Left renal pelvis (tissue), 4 donors: ENCODE data around the gene CCNL1. TPM values are rescaled to one million over a fixed set of nuclear protein-coding genes. Genes with fewer than 3 reads are reported as not detected.
"Not testable (repeated sequence)": the region's sequence is repeated elsewhere in the genome, so short reads cannot be mapped to it uniquely, and the experiment has no call there.

ENCODE experiments used
- DNase-seq, 4 donors: peaks; one replicate each; pipeline ENCODE4 v3.0.0-alpha.2; 2013; ENCODE audit warnings: low read depth in 4 of 4, low spot score in 3 of 4
- polyA plus RNA-seq, 4 donors: library from polyadenylated mRNA; unstranded; fragments of 120-200 nt; gene quantifications; one replicate each; pipeline ENCODE4 v1.2.1, GENCODE V29; 2013; ENCODE audit not compliant: insufficient read length in 4 of 4

The CCNL1 gene
- polyA plus RNA-seq, 4 donors, result 146 to 453 (median 186) TPM

DNA sequence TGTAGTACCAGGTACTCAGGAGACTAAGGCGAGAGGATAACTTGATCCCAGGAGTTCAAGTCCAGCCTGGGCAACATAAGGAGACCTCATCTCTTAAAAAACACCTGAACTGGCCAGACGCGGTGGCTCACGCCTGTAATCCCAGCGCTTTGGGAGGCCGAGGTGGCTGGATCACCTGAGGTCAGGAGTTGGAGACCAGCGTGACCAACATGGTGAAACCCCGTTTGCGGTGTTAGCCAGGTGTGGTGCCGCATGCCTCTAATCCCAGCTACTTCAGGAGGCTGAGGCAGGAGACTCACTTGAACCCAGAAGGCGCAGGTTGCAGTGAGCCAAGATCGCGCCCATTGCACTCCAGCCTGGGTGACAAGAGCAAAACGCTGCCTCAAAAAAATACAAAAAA is 13.4 kb upstream of the CCNL1 start:
- not testable (repeated sequence) for DNase-seq

- no peak for DNase-seq
Measured at GRCh38 chr3:157172746-157173145, 12.8 kb upstream of the CCNL1 start.

- no peak for DNase-seq
Measured at GRCh38 chr3:157170861-157171260, 10.9 kb upstream of the CCNL1 start.

DNA sequence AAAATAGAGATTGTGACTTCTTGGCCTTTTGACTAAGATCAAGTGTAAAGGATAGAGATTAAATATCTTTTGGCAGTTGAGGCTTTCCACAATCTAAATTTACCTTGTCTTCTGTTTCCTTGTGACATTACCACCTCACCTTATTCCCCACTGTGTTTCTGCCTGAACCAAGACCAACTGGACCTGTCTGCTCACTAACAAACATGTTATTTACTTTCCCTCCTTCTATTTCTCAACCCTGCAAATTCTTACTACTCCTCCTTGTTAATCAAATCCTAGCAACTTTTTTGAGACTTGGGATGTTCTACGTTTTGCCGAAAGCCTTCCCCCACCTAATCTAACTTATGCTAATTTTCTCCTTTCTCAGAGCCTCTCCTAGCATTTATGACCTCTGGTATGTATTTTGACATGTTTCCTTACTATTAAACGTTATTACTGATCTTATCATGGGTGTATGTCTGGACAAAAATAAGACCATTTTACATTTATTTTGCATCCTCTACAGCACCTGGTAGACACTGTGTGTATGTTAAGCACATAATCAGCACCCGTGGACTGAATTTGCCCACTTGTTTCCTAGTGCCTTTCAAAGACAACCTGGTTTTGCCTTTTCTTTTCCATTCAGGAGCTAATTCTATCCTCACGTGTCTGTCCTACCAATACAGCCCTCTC is 7.6 kb upstream of the CCNL1 start:
- DNase-seq, result no peak

DNA sequence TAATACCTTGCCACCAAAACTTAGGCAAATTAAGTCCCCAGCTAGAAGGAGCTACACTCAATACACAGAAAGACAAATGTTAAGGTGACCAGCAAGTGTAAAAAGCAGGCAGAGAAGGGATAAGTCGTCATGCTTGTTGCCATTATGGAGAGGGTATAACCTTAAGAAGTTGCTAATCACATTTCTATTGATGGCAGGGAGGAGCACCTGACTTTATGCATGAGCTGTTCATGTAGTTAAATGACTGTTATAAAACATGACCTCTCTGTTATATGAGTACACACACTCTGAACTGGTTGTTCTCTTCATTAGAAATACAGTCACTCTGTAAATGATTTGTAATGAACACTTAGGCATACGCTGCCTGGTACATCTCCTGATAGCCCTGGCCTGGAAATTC is 6.6 kb upstream of the CCNL1 start:
- DNase-seq, result no peak

GRCh38 chr3:157166115-157166514 is 6.2 kb upstream of the CCNL1 start:
- no peak for DNase-seq

GRCh38 chr3:157163217-157163953 is 3.4 kb upstream of the CCNL1 start:
- DNase-seq, result no peak

GRCh38 chr3:157162620-157163019 is 2.7 kb upstream of the CCNL1 start:
- not testable (repeated sequence) for DNase-seq

DNA sequence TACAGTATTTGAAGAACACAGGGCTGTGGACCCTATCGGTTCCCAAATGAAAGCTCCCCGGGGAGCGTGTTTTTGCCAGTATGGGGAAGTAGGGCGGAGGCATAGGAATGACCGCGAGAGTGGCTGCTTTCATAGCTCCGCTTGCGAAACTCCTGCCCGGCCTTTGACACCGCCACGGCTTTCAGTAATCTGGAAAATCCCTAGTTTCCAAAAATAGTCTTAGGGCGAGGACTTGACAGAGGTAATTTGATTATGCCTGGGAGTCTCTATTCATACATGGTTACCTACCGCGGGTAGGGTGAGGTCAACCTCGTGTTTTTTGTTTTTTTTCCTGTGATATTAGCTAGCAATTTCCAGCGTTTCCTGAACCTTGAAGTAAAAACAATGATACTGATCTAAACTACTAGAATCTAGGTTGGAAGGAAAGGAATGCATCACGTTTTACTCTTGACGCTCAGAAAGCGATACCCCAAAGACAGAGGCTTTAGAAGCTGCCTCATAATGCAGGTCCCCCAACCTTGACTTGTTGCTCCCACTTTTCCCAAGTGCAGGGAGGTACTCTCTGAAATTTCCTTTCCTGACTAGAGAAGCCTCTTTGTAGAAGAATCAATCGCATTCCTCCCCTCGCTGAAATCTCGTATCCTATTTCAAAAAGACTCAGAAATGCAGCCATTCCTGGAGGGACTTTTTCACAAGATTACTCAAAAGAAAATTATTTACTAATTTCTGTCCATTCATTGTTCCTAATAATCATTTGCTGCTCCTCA is 894 bp upstream of the CCNL1 start:
- DNase-seq, result peak in 2 of 4 donors; percentile 48 to 52

DNA sequence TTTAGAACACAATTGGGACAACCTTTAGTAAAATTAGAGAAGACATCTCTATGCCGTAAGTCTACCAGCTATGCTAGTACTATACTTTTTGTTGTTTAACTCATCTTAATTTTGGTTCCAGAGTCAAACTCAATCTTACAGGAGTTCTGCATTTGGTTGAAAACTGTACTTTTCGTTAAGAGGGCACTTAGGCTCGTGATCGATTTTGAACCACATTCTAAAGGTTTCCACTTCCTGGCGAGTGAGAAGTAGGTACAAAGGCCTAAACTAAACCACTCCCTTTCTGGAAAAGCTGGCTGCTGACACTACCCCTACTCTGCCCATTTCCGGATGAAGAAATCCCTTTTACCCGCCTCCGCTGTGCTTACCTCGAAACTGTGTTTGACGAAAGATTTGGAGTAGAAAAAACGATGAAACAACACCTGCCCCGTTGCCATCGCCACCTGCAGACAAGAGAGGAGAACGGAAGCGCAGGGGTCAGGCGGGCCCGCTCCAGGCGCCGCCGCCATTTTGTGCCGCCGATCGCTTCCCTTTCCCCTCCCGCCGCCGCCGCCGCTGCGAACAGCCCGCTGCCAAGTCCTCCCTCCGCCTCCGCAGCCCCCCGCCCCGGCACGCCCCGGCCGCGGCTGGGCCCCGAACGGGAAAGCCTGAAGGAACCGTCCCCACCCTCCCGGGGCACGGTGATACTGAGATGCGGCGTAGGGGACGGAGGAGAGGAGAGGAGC is 748 bp downstream of the CCNL1 start:
- DNase-seq, result no peak

GRCh38 chr3:157157836-157158235 is 2.1 kb downstream of the CCNL1 start:
- no peak for DNase-seq

- DNase-seq, result no peak
Measured at GRCh38 chr3:157156837-157157635, 2.9 kb downstream of the CCNL1 start.

DNA sequence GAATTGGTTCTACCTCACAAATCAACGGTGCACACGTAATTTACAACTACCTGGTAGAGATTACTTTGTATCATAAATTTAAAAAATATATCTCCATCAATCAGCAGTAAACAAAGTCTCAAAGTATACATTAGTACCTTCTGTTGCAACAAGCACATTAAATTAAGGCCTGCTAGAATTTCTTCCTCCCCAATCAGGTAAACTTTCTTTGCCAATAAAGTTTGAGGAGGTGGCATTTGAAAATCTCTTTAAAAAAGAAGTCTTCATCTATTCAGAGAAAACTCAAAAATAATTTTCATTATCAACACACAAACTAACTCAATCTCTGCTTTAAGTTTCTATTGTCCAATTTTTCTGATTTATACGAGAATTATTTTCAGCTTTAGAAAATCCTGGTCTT is 4.4 kb downstream of the CCNL1 start:
- DNase-seq, result no peak

DNA sequence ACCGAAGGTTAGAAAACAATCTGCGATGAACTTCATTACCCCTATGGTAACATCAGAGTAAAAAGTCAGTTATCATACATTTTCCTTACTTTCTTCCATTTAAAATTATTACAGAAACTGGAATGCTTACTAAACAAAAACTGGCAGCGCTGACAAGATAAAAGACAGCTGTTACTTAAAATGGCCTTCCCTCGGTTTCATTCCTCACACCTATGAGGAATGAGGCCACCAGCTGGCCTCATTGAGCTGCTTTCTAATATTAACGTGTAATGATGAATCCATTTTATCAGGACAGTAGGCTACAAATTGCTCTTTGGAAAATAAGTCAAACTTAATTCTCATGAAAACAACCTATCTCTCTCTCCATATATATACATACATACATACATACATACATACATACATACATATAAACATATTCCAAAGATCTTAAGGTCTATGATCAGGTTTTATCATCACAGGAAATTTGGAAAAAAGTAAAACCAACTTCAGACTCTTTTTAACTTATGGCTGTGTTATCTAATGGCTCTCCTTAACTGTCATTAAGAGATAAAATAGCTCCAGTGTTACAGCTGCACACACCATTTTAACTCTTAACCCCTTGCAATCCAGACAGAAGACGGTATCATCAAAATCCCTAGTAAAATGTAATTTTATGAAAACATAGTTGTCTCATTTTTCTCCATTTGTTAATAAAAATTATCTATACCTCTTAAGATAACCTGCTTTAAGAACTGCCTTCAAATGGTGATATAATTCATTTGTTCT is 5.2 kb downstream of the CCNL1 start:
- no peak for DNase-seq

DNA sequence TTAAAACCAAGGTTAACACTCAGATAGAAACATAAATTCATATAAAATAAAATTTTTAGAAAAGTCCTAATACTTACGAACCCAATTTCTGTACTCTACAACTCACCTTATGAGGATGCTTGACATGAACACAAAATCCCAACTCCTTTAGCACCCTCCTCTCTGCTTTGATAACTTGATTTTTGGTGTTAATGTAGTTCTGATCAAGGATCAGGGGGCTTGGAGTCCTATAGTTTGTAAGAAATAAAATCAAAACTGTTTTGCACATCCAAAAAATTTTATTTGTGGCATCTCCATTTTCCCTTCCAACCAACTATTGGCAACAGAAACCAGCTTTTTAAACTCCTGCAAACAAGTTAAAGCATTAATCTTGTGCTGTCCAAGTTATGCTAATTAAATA is 7.0 kb downstream of the CCNL1 start:
- no peak for DNase-seq

GRCh38 chr3:157152438-157152837 is 7.5 kb downstream of the CCNL1 start:
- DNase-seq, result no peak

- DNase-seq, result no peak
Measured at GRCh38 chr3:157151627-157152026, 8.3 kb downstream of the CCNL1 start.

GRCh38 chr3:157151151-157151550 is 8.8 kb downstream of the CCNL1 start:
- DNase-seq, result no peak

DNA sequence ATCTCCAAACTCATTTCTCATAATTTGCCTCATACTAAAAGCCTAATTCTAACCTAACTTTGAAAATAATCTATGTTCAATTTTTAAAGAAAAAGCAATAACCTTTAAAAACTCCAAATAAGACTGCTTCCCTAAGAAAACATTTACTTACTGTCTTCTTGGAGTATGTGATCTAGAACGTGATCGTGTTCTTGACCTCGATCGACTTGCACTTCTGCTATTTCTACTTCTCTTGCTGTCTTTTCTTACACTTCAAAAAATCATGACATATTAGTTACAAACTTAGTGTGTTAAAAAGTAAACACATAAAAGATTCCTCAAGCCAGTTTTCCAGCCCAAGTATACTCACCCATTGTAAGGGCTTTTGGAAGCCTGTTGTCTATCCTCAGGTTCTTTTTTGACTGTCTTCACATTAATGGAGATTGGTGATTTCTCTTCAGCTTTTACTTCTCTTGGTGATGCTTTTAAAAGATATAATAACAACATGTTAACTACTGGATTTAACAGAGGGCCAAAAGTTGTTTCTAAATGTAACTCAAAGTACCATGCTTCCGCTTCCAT is 10.7 kb downstream of the CCNL1 start:
- no peak for DNase-seq
